ENCODE data around the gene DNAJA2.
"Not testable (repeated sequence)": the region's sequence is repeated elsewhere in the genome, so short reads cannot be mapped to it uniquely, and the experiment has no call there.

DNAJA2 gene

DNA sequence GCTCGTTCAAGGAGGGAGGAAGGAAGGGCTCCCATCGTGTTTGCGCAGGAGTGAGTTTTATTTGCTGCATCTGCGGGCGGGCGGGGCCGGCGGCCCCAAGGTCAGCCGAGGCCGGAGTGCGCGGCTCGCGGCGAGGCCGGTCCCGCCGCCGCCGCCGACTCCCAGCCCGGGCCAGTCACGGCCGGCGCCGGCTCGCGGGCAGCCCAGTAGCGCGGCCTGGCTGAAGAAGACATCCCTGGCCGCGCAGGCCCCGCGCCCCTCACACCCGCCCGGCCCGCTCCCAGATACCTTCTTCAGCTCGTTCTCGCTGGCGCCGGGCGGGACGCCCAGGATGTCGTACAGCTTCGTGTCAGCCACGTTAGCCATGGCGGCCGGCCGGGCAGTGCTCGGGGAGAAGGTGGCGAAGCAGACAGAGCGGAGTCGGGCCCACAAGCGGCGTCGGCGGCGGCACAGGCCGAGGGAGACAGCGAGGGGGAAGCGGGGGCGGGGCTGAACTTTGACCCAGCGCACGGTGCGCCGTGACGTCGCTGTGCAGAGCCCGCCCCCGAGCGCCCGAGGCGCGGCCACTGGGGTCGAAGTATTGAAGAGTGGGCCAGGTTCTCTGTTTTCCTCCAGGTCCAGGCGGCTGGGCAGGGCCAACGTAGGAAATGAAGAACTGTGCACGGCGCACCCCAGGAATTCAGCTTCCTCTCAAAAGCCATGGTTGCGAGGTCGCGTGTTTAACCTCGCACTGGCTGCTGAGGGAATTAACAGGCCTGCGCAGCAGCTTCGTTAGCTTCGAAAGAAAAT is at the start of gene DNAJA2:
Gene DNAJA2, minus strand, starts transcription at position 468 of the 789 bp plus-strand sequence. Its CDS starts 102 bp downstream, at position 366.
- peak; percentile 85 to 92 (median 87) for DNase-seq (ENCODE audit: low read depth in 2 of 3, low spot score in 1 of 3)

DNA sequence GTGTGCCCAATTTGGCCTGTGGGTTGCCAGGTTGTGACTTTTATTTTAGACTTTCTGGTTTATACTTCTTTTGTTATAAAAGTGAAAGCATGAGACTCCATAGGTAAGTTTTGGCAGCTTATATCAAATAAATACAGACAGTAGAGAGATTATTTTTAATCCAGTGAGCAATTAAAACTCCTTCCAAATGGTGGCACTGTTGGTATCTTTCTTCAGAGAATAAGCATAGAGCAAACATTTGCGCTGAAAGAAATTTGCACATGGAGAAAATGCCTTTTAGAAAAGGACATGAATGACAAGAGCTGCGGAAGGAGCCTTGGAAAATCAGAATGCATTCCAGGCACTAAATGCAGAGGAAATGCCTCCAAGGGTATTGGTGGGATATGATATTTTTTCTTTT is 46.1 kb upstream of the DNAJA2 start:
- no peak for DNase-seq (ENCODE audit: low read depth in 2 of 3, low spot score in 1 of 3)

GRCh38 chr16:47018223-47018891 is 44.9 kb upstream of the DNAJA2 start:
- peak; percentile 30 to 47 (median 46) for DNase-seq (ENCODE audit: low read depth in 2 of 3, low spot score in 1 of 3)

DNA sequence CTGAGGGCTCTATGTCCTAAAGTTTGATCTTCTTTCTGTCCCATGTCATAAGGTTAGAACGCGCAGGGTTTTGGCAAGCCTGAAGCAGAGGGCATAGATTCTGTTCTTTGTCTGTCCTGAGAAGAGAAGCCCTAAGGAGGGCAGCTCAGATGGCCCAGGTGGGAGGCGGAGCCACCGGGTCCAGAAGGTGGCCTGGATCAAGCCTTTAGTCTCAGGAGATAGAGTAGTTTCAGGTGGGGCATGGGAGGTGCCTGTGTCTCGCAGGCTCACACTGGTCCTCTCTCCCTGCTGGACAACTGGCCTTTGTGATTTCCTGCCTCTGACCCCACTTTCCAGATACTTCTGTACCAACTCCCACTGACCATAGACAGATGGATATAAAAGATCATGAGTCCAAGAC is 44.2 kb upstream of the DNAJA2 start:
- no peak for DNase-seq (ENCODE audit: low read depth in 2 of 3, low spot score in 1 of 3)

DNA sequence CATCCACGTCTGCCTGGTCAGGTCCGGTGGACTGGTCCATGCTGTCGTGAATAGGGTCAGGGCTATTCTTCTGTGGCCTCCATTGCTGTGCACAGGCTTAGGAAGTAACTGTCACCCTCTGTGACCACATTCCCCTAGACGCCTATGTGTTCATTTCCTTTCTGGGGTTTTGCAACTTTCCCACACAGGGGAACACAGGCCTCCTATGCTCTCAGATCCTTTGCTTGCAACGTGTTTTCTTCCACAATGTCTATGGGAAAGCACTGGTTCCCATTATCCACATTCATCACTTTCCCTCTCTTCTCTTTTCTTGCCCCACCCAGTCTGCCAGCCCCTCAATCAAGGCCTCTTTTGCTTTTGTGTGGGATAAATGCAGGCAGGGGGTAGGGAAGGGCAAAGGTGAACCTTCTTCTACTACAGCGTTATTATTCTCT is 43.2 kb upstream of the DNAJA2 start:
- DNase-seq (ENCODE audit: low read depth in 2 of 3, low spot score in 1 of 3): peak in 1 of 3 donors; percentile 9

DNA sequence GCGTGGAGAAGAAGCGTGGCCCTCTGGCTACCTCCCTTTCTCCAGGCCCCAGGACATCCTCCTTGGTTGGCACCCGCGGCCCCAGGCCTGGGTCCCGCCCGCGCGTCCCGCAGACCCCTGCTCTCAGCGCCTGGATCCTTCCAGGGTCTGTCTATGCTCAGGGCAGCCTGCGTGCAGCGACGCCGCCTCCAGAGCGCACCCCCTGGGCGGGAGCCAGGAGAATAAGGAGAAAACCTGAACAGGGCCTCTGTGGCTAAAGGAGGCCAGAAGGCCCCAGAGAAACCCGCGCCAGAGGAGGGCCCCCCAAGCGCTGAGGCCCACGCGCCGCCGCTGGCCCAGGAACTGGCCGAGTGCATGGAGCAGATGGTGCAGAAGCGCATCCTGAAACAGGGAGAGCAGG is 40.4 kb upstream of the DNAJA2 start:
- DNase-seq (ENCODE audit: low read depth in 2 of 3, low spot score in 1 of 3): no peak

DNA sequence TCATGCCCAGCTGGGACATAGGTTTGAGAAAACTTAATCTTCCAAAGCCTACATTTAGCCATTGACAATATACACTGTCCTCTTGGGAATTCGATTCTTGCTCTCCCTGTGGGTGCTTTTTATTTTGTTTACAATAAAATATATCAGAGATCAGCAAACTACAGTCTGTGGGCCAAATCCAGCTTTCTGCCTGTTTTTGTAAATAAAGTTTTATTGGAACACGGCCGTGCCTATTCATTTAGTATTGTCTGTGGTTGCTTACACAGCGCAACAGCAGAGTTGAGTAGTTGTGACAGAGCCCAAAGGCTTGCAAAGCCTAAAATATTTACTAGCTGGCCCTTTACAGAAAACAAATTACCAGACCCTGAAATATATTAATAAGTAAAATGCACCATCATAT is 39.7 kb upstream of the DNAJA2 start:
- DNase-seq (ENCODE audit: low read depth in 2 of 3, low spot score in 1 of 3): no peak

DNA sequence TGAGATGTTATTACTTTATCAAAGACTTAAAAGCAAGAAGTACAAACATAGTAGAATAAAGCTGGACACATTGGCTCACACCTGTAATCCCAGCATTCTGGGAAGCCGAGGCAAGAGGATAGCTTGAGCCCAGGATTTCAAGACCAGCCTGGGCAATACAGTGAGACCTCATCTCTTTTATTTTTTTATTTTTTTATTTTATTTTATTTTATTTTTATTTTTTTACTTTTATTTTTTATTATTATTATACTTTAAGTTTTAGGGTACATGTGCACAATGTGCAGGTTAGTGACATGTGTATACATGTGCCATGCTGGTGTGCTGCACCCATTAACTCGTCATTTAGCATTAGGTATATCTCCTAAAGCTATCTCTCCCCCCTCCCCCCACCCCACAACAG is 37.3 kb upstream of the DNAJA2 start:
- not testable (repeated sequence) for DNase-seq (ENCODE audit: low read depth in 2 of 3, low spot score in 1 of 3)

DNA sequence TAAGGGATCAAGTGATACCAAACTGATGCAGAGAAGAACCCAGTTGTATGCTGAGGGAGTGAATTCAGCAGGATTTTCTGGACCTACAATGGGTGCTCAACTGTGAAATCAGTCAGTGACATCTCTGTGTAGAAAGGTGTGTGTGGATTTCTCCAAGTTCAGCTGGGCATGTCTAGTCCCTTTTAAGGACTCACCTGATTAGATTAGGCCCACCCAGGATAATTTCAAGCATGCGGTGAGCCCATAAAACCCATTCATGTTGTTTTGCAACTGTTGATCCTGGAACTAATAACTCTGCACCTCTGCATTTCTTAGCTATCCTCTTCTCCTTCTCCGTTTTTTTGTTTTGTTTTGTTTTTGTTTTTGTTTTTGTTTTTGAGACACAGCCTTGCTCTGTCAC is 35.1 kb upstream of the DNAJA2 start:
- no peak for DNase-seq (ENCODE audit: low read depth in 2 of 3, low spot score in 1 of 3)

DNA sequence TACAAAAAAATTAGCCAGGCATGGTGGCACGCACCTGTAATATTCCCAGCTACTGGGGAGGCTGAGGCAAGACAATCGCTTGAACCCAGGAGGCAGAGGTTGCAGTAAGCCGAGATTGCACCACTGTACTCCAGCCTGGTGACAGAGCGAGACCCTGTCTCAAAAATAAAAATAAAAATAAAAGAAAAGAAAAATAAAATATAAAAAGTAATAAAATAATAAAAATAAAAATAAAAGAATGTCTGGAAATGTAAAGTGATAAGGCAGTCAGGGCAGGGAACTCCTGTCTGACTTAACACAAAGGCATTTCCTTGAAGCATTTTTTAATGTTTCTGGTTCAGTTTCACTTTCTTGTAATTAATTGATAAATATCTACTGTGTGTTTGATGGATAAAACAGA is 34.7 kb upstream of the DNAJA2 start:
- DNase-seq (ENCODE audit: low read depth in 2 of 3, low spot score in 1 of 3): no peak

DNA sequence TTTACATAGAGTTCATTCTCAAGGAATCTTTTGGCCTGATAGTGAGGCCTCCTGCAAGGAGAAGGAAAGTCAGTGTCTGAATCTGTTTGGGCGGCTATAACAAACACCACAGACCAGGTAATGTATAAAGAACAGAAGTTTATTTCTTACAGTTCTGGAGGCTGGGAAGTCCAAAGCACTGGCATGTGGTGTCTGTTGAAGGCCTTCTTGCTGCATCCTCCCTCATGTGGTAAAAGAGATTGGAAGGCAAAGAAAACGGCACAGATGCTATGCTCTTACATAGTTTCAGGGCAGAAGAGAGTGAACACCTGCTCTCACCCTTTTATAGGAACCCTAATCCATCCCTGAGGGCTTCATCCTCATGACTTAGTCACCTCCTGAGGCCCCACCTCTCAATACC is 31.2 kb upstream of the DNAJA2 start:
- no peak for DNase-seq (ENCODE audit: low read depth in 2 of 3, low spot score in 1 of 3)

DNA sequence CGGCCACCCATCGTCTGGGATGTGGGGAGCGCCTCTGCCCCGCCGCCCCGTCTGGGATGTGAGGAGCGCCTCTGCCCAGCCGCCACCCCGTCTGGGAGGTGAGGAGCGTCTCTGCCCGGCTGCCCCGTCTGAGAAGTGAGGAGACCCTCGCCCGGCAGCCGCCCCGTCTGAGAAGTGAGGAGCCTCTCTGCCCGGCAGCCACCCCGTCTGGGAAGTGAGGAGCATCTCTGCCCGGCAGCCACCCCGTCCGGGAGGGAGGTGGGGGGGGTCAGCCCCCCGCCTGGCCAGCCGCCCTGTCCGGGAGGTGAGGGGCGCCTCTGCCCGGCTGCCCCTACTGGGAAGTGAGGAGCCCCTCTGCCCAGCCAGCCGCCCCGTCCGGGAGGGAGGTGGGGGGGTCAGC is 26.6 kb upstream of the DNAJA2 start:
- not testable (repeated sequence) for DNase-seq (ENCODE audit: low read depth in 2 of 3, low spot score in 1 of 3)

GRCh38 chr16:46997844-46998243 is 24.4 kb upstream of the DNAJA2 start:
- no peak for DNase-seq (ENCODE audit: low read depth in 2 of 3, low spot score in 1 of 3)

GRCh38 chr16:46996952-46997458 is 23.5 kb upstream of the DNAJA2 start:
- no peak for DNase-seq (ENCODE audit: low read depth in 2 of 3, low spot score in 1 of 3)

- DNase-seq (ENCODE audit: low read depth in 2 of 3, low spot score in 1 of 3): no peak
These were observed 22.9 kb upstream of the DNAJA2 start for GRCh38 chr16:46996391-46996790.

- DNase-seq (ENCODE audit: low read depth in 2 of 3, low spot score in 1 of 3): no peak
These were observed 18.5 kb upstream of the DNAJA2 start for GRCh38 chr16:46991729-46992704.

DNA sequence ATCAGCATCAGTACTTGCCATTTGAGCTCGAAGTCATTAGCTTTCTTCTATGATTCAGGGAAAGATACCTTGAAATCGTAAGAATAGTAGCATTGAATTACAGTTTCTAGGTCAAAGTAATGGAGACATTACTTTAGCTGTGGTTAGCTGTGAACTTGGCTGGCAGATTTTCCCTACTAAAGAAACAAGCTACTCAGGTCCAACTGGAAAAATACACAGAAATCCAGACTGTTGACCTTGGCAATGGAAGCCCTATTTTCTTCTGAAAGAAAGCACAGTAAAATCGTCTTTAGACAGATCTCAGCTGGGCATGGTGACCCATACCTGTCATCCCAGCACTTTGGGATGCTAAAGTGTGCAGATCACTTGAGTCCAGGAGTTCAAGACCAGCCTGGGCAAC is 13.4 kb upstream of the DNAJA2 start:
- DNase-seq (ENCODE audit: low read depth in 2 of 3, low spot score in 1 of 3): no peak

GRCh38 chr16:46986438-46986837 is 13.0 kb upstream of the DNAJA2 start:
- no peak for DNase-seq (ENCODE audit: low read depth in 2 of 3, low spot score in 1 of 3)

GRCh38 chr16:46982335-46982734 is 8.9 kb upstream of the DNAJA2 start:
- no peak for DNase-seq (ENCODE audit: low read depth in 2 of 3, low spot score in 1 of 3)

DNA sequence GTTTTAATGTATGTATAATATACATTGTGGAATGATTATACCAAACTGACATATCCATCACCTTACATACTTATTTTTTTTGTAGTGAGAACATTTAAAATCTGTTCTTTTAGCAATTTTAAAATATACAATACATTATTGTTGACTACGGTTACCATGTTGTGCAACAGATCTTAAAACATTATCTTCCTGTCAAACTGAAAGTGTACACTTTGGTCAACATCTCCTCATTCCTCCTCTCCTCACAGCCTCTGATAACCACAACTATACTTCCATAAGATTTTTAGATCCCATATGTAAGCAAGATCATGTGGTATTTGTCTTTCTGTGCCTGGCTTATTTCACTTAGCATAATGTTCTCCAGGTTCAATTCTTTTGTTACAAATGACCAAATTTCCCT is 7.5 kb upstream of the DNAJA2 start:
- DNase-seq (ENCODE audit: low read depth in 2 of 3, low spot score in 1 of 3): no peak

GRCh38 chr16:46976550-46976949 is 3.1 kb upstream of the DNAJA2 start:
- no peak for DNase-seq (ENCODE audit: low read depth in 2 of 3, low spot score in 1 of 3)

Measured in stimulated activated CD4-positive, alpha-beta T cell treated with anti-CD3 and anti-CD28 coated beads, Interleukin-12 subunit alpha, Interleukin-12 subunit beta, amount 100 ng/mL, for 48 hours (primary cell).